Tibial nerve (tissue), 4 donors: ENCODE data around the gene ABCB9. TPM values are rescaled to one million over a fixed set of nuclear protein-coding genes. Genes with fewer than 3 reads are reported as not detected.

Experiments
- DNase-seq, 2 donors: peaks; one replicate each; pipeline ENCODE4 v3.0.0-alpha.2; 2019; ENCODE audit warnings: low spot score in 2 of 2
- H3K27ac ChIP-seq, 4 donors: fragments of 200-600 bp; sonication (generic) in 3 of 4; one replicate each; pipeline ENCODE4 v1.5.1; 2017 to 2019; ENCODE audit warnings: mild to moderate bottlenecking in 1 of 4
- H3K27me3 ChIP-seq, 2 donors: fragments of 200-600 bp; sonication (generic) in 1 of 2; one replicate each; pipeline versions ENCODE4 v1.5.1 to v1.6.0; 2017 to 2019
- H3K36me3 ChIP-seq, 3 donors: fragments of 200-600 bp; sonication (generic); one replicate each; pipeline ENCODE4 v1.5.1; 2018 to 2019
- H3K4me1 ChIP-seq, 4 donors: fragments of 200-600 bp; sonication (generic) in 3 of 4; one replicate each; pipeline ENCODE4 v1.5.1; 2017 to 2019
- H3K4me3 ChIP-seq, 4 donors: fragments of 200-600 bp; sonication (generic) in 3 of 4; one replicate each; pipeline ENCODE4 v1.5.1; 2017 to 2019; ENCODE audit warnings: mild to moderate bottlenecking in 1 of 4, moderate library complexity in 1 of 4
- H3K9me3 ChIP-seq, 4 donors: fragments of 200-600 bp; sonication (generic) in 3 of 4; one replicate each; pipeline ENCODE4 v1.5.1; 2017 to 2019
- EP300 ChIP-seq, 2 donors: sonication (generic); formaldehyde crosslinking; IDR thresholded peaks; one replicate each; pipeline ENCODE4 v1.6.1; 2017; ENCODE audit warnings: antibody characterized with exemption in 2 of 2, mild to moderate bottlenecking in 1 of 2
- POLR2A ChIP-seq, 2 donors: fragments of 450-650 bp; IDR thresholded peaks; one replicate each; pipeline ENCODE4 v1.6.1; 2017; ENCODE audit warnings: antibody characterized with exemption in 2 of 2, mild to moderate bottlenecking in 2 of 2, moderate library complexity in 2 of 2
- WGBS, 2 donors: methylation state at CpG; one replicate each; pipeline ENCODE4 v1.1.5; 2018; 5-methylcytosine and 5-hydroxymethylcytosine counted together
- total RNA-seq, 4 donors: library from RNA; depleted of rRNA; stranded (reverse); fragments of >200 nt; gene quantifications; one replicate each; pipeline ENCODE4 v1.1.0, GENCODE V29; 2016
- TF ChIP-seq, protein P1 (sequence below), 5 experiments: fragments of 200-600 bp in 3 of 5; fragments of 450-650 bp in 2 of 5; sonication (generic) in 3 of 5; IDR thresholded peaks; one replicate each; pipeline ENCODE4 v1.5.1; 2016 to 2019; ENCODE audit warnings: antibody characterized with exemption in 5 of 5, mild to moderate bottlenecking in 3 of 5, moderate library complexity in 2 of 5

Gene ABCB9
- total RNA-seq, 4 donors from 2014 or later: 4.2 to 11.4 (median 6.0) TPM

DNA sequence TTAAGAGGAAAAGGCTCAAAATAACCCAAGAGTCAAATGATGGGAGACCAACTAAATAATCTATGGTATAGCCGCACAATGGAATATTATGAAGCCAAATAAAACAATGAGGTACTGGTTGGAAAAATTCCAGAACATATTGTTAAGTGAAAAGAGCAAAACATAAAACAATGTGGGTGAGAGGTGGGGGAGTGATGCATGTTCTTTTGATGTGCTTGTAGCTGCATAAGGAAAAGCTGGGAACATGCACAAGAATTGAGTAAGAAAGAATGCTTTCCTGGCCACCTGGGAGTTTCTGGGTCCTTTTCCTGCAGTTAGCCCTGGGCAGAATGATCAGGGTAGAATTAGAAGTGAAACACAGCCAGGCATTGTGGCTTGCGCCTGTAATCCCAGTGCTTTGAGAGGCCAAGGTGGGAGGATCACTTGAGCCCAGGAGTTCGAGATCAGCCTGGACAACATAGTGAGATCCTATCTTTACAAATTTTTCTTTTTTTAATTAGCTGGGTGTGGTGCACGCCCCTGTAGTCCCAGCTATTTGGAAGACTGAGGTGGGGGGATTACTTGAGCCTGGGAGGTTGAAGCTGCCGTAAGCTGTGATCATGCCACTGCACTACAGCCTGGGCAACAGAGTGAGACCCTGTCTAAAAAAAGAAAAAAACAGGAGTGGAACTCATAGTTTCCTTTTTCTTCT lies 7.9 kb downstream of the ABCB9 start:
- TF ChIP-seq POLR2A (IDR thresholded peaks at IDR 0.05): no peak
- TF ChIP-seq, protein P1, sequence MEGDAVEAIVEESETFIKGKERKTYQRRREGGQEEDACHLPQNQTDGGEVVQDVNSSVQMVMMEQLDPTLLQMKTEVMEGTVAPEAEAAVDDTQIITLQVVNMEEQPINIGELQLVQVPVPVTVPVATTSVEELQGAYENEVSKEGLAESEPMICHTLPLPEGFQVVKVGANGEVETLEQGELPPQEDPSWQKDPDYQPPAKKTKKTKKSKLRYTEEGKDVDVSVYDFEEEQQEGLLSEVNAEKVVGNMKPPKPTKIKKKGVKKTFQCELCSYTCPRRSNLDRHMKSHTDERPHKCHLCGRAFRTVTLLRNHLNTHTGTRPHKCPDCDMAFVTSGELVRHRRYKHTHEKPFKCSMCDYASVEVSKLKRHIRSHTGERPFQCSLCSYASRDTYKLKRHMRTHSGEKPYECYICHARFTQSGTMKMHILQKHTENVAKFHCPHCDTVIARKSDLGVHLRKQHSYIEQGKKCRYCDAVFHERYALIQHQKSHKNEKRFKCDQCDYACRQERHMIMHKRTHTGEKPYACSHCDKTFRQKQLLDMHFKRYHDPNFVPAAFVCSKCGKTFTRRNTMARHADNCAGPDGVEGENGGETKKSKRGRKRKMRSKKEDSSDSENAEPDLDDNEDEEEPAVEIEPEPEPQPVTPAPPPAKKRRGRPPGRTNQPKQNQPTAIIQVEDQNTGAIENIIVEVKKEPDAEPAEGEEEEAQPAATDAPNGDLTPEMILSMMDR (IDR thresholded peaks at IDR 0.05): no peak
- TF ChIP-seq EP300 (IDR thresholded peaks at IDR 0.05): no peak
- peaks cover 0 to 31% (median 0%) of the 10 kb centered on the region in 3 donors for H3K36me3 ChIP-seq
- H3K9me3 ChIP-seq: no peaks in the 10 kb centered on the region
- no peak overlapping the region for H3K4me3 ChIP-seq
- peak overlapping the region in 2 of 4 donors; percentile 8 to 26 for H3K27ac ChIP-seq
- DNase-seq: no peak
- H3K27me3 ChIP-seq: no peaks in the 10 kb centered on the region
- H3K4me1 ChIP-seq: no peaks in the 10 kb centered on the region
- WGBS, 2 donors: 77 to 83% methylated on average over 5 of the region's 5 CpGs

DNA sequence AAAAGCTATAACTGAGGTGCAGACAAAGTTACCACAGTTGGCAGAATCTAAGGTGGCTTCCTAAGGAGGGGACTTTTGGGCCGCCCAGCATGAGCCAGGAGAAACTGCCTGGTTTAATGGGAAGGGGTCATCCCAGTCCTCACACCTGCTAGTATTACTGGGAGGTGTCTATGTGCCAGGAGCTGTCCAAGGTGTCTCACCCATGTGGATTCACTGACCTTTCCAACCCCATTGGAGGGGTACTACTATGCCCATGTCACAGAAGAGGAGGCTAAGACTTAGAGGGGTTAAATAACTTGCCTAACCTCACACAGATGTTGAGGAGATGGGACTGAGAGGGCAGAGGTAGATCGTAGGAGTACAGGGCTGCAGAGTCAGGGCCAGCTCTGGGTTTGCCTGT lies 10.2 kb downstream of the ABCB9 start:
- Histone ChIP-seq H3K27me3 (no peaks in the 10 kb centered on the region), H3K9me3 (no peaks in the 10 kb centered on the region), H3K4me1 (peaks cover 0 to 2% (median 0%) of the 10 kb centered on the region in 4 donors), H3K27ac (no peak overlapping the region), H3K4me3 (no peak overlapping the region), H3K36me3 (peaks cover 0 to 31% (median 0%) of the 10 kb centered on the region in 3 donors)
- 78 to 85% methylated on average over 2 of the region's 2 CpGs for WGBS, 2 donors
- DNase-seq: no peak
- TF ChIP-seq POLR2A (IDR thresholded peaks at IDR 0.05): no peak
- no peak for TF ChIP-seq EP300 (IDR thresholded peaks at IDR 0.05)
- TF ChIP-seq, protein P1 (IDR thresholded peaks at IDR 0.05): no peak

DNA sequence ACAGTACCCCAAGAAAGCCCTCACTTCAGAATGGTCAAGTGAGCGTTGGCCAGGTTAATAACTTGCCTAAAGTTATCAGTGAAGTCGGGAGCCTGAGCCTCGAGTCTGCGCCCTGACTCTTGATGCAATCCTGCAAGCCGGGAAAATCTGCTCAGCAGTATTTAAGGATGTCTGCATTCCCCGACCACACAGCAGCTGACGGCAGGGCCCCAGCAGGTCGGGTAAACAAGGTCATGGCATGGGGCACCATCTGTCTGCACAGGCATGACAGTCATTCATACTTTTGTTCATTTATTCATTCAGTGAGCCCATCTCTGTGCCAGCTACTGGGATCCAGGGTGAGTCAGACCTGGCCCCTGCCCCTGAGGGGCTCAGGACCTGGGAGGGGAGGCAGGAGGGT lies 11.1 kb downstream of the ABCB9 start:
- no peaks in the 10 kb centered on the region for H3K27me3 ChIP-seq
- peaks cover 0 to 28% (median 0%) of the 10 kb centered on the region in 3 donors for H3K36me3 ChIP-seq
- H3K9me3 ChIP-seq: no peaks in the 10 kb centered on the region
- WGBS, 2 donors: 44 to 62% methylated on average over 8 of the region's 8 CpGs
- H3K4me3 ChIP-seq: no peak overlapping the region
- no peak overlapping the region for H3K27ac ChIP-seq
- peaks cover 0 to 9% (median 4%) of the 10 kb centered on the region in 4 donors for H3K4me1 ChIP-seq
- DNase-seq: no peak
- no peak for TF ChIP-seq EP300 (IDR thresholded peaks at IDR 0.05)
- TF ChIP-seq POLR2A (IDR thresholded peaks at IDR 0.05): no peak
- TF ChIP-seq, protein P1 (IDR thresholded peaks at IDR 0.05): no peak

DNA sequence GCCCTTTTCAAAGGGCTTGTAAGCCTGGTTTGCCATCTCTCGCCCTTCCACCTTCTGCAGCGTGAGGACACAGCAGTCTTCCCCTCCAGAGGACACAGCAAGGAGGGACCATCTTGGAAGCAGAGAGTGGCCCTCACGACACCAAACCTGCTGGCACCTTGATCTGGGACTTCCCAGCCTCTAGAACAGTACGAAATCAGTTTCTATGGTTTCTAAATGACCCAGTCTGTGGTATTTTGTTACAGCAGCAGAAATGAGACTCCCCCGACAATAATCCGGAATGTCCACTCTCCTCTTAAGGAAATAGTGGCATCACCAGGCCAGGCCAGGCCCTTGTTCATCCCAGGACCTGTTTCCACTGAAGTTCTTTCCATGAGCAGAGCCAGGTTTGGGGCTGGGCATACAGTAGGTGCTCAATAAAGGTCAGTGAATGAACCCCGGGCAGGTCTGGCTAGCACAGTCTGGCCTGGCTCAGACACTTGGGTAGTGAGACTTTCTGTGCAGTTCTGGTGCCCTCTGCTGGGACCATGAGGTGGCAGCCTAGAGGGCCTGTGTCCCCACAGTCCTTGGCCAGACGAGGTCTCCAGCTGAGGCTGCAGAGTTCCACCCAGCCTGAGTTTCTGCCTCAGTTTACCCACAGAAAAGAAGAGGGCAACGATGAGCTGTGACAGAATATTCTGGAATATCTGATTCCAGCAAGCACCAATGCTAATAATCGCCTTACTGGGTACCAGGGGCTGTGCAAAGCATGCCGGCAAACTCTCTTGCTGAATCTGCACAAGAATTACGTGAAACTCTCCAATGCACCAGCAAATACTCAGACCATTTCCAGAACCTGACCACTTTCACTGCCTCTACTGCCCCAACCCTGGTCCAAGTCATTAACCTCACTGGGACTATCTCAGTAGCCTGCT lies 14.0 kb downstream of the ABCB9 start:
- H3K4me3 ChIP-seq: no peak overlapping the region
- H3K36me3 ChIP-seq: peaks cover 0 to 8% (median 0%) of the 10 kb centered on the region in 3 donors
- peak overlapping the region in 3 of 4 donors; percentile 25 to 47 (median 44) for H3K27ac ChIP-seq
- peak; percentile 62 to 77 for DNase-seq
- H3K4me1 ChIP-seq: peaks cover 0 to 32% (median 19%) of the 10 kb centered on the region in 4 donors
- H3K9me3 ChIP-seq: no peaks in the 10 kb centered on the region
- TF ChIP-seq POLR2A (IDR thresholded peaks at IDR 0.05): no peak
- TF ChIP-seq, protein P1 (IDR thresholded peaks at IDR 0.05): peak; percentile 83 to 94 (median 88)
- H3K27me3 ChIP-seq: no peaks in the 10 kb centered on the region
- WGBS, 2 donors: 69 to 70% methylated on average over 12 of the region's 12 CpGs
